Medulla oblongata (tissue), 1 donor: Measurements from ENCODE around the gene TBCA.
"Not testable (repeated sequence)": the region's sequence is repeated elsewhere in the genome, so short reads cannot be mapped to it uniquely, and the experiment has no call there.

ENCODE experiments used
- DNase-seq: peaks from one replicate; pipeline ENCODE4 v3.0.0-alpha.2; 2015; ENCODE audit errors: extremely low spot score

Gene TBCA

DNA sequence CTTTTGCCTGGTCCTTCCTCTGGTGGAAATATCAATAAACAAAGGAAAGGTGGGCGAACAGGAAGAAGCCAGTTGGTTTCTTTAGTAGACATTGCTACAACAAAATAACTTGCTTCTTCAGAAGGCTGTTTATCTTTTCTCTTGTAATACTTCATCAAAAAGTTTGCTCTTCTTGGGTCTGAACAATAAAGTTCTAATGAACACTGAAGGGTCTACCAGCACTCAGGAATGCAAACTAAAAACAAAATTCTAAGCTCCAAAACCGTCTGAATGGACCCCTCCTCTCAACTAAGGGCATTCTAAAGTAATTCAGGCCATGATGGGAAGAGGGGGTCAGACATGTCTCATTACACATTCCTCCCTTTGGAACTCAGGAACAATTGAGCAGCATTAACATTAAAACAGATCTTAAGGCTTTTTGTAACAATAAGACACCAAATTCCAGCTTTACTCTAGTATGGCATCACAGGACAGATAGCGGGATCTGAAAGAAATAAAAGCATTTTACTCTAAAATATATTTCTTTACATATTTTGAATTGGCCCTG lies 2.3 kb downstream of the TBCA start:
- no peak for DNase-seq

DNA sequence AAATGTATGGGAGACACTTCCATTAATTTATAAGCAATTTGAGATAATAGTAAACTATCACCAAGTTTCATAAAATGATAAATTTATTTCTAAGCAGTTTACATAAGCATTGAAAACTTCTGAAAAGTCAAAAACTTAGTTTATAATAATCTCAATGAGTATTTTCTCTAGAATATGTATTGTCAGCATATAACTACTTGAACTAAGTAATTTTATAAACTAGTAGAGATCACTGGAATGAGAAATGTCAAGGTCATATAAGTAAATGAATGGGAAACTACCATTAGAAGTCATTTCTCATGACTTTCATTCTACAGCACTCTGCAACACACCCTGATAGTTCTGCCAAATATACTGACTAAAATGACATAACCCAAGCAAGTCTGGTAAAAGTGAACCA lies 3.4 kb downstream of the TBCA start:
- DNase-seq, result no peak

DNA sequence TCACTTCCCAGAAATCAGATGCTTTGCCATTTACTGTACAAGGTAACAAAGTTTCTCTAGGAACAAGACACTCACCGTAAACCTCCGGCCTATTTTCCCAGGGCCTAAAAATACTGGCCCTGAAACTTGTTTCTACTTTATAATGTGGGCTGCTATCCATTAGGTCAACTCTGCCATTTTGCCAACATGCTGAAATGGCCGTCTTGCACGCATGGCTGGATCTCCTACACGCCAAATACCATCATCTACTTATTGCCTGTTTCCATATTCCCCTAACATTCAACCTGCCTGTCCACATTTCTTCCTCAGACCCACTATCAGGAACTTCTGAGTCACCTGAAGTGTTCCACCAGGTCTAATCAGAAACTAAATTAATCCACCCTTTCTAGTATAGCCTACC lies 4.7 kb downstream of the TBCA start:
- no peak for DNase-seq

DNA sequence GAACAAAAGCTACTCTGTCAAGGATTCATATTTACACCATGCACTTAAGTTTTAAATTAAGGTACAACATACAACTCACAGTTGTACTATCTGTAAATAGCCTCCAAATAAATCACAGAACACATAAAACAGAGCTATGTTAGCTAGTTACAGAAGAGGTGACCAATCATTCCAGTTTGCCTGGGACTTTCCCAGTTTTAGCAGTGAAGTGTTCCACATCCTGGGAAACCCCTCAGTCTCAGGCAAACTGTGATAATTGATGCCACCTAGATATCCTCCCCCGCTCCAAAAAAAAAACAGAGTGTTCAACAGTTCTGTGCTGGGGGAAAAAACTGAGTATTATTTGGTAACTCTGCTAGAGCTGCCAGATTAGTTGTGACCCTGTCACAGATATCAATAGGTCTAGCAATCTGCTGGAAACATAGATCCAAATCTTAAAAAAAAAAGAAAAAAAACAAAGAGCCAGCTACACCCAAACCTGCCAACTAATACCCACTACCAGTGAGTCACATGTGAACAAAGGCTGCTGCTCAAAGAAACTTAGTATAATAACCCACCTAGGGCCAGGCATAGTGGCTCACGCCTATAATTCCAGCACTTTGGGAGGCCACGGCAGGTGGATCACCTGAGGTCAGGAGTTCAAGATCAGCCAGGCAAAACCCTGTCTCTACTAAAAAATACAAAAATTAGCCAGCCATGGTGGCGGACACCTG lies 5.7 kb downstream of the TBCA start:
- DNase-seq, result no peak

DNA sequence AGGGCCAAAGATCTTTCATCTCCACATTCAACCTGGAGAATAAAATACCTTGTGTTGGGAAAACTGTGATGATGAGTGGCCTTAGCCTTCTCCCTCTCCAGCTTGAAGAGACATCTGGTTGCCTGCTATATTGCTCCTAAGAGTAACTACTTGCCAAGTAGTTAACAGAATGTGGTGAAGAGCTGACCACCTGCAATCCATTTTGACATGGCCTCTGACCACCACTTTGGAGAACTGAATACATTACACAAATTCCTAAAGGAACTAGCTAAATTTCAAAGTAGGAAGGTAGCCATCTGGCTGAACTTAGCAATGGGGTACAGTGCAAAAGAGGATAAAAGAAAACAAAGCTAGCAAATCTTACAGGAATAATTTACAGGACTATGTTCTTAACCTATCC lies 7.2 kb downstream of the TBCA start:
- DNase-seq, result no peak

DNA sequence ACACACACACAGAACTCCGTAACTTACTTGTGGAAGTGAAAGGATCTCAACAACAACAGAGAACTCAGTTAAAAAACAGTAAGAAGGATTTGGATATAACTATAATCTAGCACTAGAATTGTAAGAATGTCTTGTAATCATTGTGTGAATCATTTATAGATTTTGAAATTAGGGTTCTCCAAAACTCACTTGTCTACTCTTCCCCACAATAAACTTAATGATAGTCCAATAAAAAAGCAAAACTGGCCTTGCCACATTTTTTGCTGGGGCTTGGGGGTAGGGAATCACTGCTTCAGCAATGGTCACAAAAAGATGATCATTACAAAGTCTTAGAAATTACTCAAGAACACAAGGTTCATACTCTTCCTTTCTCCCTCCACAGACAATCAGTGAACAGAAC lies 8.8 kb downstream of the TBCA start:
- DNase-seq, result no peak

DNA sequence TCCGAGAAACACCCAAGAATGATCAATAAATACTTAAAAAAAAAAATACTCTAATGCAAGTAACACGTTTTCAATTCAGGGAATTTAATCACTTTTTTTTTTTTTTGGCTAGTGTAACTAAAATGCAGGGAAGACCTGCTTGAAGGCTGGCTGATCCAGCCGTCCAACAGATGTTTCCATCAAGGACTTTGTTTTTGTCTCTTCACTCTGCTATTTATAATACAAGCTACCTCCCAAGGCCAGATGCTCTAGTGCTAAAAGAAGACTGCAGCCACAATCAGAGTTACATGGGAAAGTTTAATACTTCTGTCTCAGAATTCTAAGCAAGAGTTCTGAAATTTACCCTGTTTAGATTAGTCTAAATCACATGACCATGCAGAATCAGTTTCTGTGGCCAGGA lies 14.5 kb downstream of the TBCA start:
- no peak for DNase-seq

DNA sequence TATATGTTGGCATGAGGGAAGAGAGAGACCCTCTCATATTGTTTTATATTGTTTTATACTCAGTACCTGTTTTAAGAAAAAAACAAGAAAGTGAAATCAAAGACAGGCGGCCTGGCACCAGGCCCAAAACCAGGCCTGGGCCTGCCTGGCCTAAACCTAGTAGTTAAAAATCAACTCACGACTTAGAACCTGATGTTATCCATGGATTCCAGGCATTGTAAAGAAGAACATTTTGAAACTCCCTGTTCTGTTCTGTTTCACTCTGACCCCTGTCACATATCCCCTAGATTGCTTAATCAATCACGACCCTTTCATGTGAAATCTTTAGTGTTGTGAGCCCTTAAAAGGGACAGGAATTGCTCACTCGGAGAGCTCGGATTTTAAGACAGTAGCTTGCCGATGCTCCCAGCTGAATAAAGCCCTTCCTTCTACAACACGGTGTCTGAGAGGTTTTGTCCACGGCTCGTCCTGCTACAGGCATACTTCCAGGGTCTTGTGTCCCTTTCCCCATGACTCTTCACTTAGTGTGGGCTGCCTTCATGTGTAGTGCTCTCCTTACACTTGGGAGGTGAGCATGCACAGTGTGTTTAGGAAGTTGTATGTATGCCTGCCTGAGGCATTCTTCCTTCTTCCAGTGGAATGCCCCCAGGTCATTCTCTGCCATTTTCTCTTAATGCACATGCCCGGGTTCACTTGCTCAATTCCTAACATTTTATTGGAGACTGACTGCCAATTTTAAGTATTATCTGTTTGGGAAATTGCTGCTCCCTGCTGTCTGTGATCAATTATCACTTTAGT lies 17.8 kb downstream of the TBCA start:
- no peak for DNase-seq

DNA sequence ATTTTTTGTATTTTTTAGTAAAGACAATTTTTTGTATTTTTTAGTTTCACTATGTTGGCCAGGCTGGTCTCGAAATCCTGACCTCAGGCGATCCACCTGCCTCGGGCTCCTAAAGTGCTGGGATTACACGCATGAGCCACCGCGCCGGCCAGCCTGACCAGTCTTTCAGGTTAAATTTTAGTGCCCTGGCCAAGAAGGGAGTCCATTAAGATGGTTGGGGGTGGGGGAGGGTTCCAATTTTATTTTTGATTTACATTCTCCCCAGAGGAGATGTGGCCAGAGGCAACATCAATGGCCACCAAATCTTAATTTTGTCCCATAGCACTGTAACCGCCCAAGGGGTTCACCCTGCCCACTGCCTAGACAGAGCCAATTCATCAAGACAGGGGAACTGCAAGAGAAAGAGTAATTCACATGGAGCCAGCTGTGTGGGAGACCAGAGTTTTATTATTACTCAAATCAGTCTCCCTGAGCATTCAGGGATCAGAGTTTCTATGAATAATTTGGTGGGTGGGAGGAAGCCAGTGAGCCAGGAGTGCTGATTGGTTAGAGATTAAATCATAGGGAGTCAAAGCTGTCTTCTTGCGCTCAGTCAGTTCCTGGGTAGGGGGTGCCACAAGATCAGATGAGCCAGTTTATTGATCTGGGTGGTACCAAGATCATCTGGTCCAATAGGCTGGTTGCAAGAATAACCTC lies 24.7 kb downstream of the TBCA start:
- DNase-seq, result no peak

DNA sequence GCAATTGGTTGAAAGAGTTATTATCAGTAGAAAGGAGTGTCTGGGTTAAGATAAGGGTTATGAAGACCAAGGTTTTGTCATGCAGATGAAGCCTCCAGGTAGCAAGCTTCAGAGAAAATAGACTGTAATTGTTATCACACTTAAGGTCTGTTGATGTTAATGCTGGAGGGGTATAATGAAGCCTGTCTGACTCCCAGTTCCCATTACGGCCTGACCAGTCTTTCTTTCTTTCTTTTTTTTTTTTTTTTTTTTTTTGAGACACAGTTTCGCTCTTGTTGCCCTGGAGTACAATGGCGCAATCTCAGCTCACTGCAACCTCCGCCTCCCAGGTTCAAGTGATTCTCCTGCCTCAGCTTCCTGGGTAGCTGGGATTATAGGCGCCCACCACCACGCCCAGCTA lies 25.2 kb downstream of the TBCA start:
- not testable (repeated sequence) for DNase-seq

DNA sequence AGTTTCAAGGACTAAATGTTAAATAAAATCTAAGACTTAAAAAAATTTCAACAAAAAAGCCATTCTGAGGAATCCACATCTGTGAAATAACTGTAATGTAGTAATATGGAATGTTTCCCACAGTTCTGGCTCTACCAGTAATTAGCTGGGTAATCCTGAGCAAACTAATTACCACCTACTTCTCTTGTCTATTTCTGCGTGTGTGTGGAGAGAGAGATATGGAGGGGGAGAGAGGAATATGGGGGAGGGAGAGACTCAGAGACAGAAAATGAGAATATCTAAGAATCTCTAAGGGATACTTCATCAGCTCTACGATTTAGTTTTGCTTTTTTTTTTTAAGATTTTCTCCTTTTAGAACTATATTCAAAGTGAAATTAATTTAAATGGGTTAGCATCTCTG lies 28.0 kb downstream of the TBCA start:
- DNase-seq, result no peak

DNA sequence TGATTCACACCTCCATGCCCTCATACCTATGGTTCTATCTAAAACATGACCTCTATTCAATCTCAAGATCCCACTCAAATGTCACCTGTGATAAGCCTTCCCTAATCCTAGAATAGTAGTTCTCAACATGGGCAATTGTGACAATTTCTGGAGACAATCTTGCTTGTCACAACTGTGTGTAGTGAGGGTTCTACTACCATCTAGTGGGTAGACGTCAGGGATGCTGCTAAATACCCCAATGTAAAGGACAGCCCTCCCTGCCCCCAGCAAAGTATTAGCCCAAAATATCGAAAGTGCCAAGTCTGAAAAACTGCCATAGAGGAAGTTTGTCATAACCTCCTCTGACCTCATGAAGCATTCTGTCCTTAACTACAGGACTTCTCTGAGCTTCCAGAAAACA lies 32.0 kb downstream of the TBCA start:
- DNase-seq, result no peak

DNA sequence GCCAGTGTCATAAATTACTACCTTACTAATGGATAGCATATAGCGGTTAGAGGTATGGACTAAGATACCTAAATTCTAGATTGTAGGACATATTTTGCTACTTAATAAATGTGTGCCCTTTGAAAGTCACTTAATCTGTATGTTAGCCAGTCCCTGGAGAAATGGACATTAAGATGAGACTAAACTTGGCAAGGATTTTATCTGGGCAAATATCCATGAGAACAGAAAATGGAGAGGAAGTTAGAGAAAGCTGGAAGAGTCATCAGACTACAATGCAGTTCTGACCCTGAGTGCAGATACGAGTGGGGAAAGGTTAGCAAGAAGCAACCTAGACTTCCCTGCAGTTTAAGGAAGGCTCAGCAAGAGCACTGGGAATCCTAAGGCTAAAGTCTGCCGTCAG lies 33.0 kb downstream of the TBCA start:
- DNase-seq, result no peak

DNA sequence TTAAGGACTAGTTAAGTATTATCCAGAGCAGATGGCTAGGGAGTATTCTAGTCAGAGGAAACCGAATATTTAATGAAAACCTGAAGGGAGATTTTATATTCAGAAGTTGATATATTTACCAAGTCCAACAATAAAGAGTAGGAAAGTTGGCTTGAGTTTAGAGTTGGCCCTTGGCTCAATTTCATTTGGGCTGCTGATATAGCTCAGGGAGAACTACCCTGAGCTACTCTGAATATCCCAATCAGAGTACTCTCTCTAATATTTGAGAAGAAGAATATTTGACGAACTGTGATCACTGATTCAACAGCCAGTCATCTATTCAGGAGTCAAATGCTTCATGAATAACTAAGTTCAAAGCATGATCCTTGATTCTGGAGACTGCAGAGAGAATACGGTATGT lies 34.5 kb downstream of the TBCA start:
- no peak for DNase-seq

DNA sequence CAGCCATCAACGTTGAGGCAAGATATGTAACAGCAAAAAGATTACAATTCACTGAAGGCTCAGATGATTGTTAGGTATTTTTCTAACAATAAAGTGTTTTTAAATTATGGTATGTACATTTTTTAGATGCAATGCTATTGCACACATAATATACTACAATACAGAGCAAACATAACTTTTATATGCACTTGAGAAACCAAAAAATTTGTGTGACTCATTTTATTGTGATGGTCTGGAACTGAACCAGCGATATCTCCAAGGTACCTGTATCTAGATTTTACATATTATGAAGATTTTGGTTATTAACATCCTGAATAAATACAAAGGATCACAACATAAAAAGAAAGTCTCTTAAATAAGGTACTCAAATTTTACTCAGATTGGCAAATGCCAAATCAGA lies 41.3 kb downstream of the TBCA start:
- DNase-seq, result no peak

DNA sequence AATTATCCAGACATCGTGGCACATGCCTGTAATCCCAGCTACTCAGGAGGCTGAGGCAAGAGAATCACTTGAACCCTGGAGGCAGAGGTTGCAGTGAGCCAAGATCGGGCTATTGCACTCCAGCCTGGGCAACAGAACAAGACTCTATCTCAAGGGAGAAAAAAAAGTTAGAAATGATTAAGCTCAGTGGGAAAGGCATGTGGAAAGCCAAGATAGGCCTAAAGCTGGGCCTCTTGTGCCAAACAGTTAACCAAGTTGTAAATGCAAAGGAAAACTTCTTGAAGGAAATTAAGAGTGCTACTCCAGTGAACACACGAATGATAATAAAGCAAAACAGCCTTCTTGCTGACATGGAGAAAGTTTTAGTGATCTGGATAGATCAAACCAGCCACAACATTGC lies 43.0 kb downstream of the TBCA start:
- no peak for DNase-seq

DNA sequence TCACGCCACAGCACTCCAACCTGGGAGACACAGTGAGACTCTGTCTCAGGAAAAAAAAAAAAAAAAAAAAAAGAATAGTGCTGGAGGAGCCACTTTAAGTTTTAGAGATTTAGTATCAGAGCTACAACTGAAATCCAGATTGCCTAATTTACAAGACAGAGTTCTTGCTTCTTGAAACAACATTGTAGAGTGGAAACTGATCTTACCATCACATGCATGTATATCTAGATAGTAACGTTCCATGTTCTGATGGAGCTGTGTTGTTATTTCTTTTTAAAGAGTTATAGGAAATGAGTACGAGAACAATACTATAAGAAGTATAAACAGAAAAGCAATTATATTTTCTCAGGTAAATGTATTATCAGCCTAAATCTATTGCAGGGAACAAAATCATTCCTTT lies 48.9 kb downstream of the TBCA start:
- DNase-seq, result no peak

DNA sequence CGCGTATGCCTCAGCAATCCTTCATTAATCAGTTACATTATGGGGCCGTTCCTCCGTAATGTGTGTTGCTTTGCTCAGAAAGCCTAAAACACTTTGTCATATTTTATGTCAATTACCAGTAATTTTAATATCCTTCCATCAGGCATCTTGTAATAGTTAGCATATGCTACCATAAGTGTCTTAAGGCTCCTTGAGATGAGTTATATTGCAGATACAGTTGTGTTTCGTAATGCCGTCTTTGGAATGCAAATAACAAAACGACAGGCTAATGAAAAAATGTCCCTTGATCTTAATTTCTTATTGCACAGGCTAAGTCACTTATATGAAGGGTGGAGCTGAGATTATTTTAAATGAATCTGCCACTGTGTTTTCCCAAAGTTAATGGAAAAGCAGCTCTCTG lies 50.5 kb downstream of the TBCA start:
- DNase-seq, result no peak

DNA sequence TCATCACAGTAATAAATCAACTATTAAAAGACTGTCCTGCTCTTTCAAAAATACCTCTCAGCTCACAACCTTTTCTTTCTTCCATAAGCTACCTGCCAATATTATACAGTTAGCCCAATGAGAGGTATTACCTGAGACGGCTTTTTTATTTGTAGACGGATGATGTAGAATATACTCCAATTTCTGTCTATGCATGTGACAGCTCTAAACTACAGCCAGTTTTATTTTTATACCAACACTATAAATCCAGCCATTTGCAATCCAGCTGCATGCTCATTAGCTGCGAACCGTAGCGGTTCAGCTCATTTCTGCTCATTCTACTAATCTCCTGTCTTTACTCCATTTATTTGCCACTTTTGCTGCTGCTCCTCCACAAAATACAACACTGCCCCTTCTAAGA lies 51.2 kb downstream of the TBCA start:
- DNase-seq, result no peak

DNA sequence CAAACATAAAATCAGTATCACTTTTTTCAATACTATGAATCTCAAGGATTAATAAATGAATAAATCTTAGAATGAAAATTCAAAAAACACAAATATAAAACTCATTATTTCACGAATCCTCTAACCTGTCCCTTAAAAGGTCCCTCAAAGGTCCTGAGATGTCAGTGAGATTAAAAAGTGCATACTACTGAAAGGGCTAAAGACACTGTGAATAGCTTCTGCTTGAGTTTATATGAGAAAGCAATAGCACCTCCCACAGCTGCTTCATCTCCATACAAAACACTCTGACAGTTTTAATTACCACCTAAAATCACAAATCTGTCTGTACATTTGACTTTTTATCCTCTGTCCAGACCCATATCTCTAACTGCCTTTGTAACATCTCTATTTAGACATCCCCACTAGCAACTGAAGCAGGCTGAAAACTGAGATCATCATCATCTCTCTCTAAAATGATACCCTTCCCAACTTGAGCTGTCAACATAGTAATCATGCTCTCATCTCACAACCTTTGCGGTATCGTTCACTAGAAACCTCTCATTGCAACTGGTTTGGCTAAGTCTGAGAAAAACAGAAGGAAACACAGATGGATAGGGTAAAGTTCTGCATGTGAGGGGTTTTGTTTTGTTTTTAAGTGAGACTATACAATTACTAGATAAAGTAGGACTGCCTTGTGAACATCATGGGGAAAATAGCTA lies 56.3 kb downstream of the TBCA start:
- no peak for DNase-seq

DNA sequence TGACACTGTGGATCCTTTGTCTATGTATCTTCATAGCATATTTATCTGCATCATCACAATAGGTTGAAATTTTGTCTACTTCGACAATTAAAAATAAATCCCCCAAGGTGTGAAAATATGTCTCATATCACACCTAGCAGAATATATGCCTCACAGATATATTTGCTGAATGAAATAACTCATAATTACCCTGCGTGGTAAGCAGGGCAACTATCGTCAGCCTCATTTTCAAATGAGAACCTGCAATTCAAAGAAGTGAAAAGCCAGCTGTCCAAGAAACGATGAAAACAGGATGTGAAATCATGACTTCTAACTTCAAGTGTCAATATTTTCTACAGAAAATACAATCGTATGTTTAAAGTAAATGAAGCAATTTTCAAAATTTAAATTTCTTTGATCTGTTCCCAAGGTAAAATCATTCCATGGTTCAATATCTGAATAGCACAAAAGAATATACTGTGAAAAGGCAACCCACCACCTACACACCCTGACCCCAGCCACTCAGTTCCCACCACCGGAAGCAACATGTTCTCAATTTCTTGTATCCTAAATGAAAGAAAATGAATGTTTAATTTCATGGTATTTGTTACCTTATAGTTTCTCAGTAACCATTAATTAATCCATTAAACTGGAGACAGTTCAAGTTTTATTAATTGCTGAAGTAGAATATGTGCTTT lies 57.1 kb downstream of the TBCA start:
- no peak for DNase-seq
